HepG2 (cell line): ENCODE data around the gene SNAP25. TPM values are rescaled to one million over a fixed set of nuclear protein-coding genes. Genes with fewer than 3 reads are reported as not detected.

Experiments
- ATAC-seq: fragments of 200-7000 bp; cut with Tn5 transposase; 3 replicates; pipeline ENCODE4 v1.9.1; 2020; ENCODE audit warnings: mild to moderate bottlenecking, moderate library complexity
- BruUV-seq: library from RNA; stranded (reverse); fragments of 400-500 nt; replicated peaks from 2 replicates; lab custom pipeline; 2021; lab: Mats Ljungman, UMichigan
- CTCF ChIA-PET: fragments of 300-600 bp; formaldehyde crosslinking; extraction: SDS; loops from one replicate; lab custom pipeline; 2021; ENCODE audit warnings: low total read pairs, inconsistent platforms, low intra/inter-chr PET ratio; lab: Yijun Ruan, JAX
- POLR2A ChIA-PET: fragments of 350-600 bp; sonication (Branson Sonifier 250); formaldehyde crosslinking; loops from one replicate; lab custom pipeline; 2020; ENCODE audit warnings: antibody characterized with exemption, inconsistent platforms; lab: Yijun Ruan, JAX
- DNase-seq: peaks from one replicate; pipeline ENCODE4 v3.0.0-alpha.2; 2015; ENCODE audit warnings: low spot score
- FAIRE-seq: peaks from 3 replicates; lab custom pipeline; 2011; peaks lifted over from hg19 to GRCh38; lab: Jason Lieb, UNC
- H2AFZ ChIP-seq: one replicate; pipeline ENCODE4 v1.6.1; 2011; ENCODE audit warnings: low read length, inconsistent platforms
- H3K27ac ChIP-seq: fragments of 300-600 bp; 3 replicates; pipeline ENCODE4 v1.8.0; 2011; ENCODE audit warnings: mixed run types, mild to moderate bottlenecking, mixed read lengths, low read length, inconsistent platforms; ENCODE audit not compliant: insufficient read depth; ENCODE audit errors: extremely low read length
- H3K27me3 ChIP-seq, 2 experiments: fragments of 200-600 bp in 1 of 2; 2 replicates in 1 of 2; 3 replicates in 1 of 2; pipeline versions ENCODE4 v1.6.0 to v1.8.0; 2011; ENCODE audit warnings: low read length in 2 of 2, mild to moderate bottlenecking in 2 of 2, moderate library complexity in 2 of 2, inconsistent platforms in 1 of 2; ENCODE audit not compliant: insufficient read depth in 2 of 2, control insufficient read depth in 1 of 2
- H3K36me3 ChIP-seq, 2 experiments: fragments of 200-600 bp in 1 of 2; replicated peaks in 1 of 2; 2 replicates in 1 of 2; 3 replicates in 1 of 2; pipeline versions ENCODE4 v1.5.1 to v1.8.0; 2011; ENCODE audit warnings: low read length in 2 of 2, inconsistent platforms in 1 of 2; ENCODE audit not compliant: insufficient read depth in 2 of 2, control insufficient read depth in 1 of 2
- H3K4me1 ChIP-seq: 2 replicates; pipeline ENCODE4 v1.5.1; 2012; ENCODE audit warnings: low read length, inconsistent platforms; ENCODE audit not compliant: insufficient read depth
- H3K4me2 ChIP-seq: 2 replicates; pipeline ENCODE4 v1.6.0; 2011; ENCODE audit warnings: low read depth, low read length, inconsistent platforms
- H3K4me3 ChIP-seq, 3 experiments: fragments of 200-600 bp in 1 of 3; sonication (generic), shearing (Covaris generic) in 1 of 3; replicated peaks in 1 of 3; 2 replicates each; pipeline ENCODE4 v1.5.1; 2011 to 2016; ENCODE audit warnings: low read length in 3 of 3, inconsistent platforms in 2 of 3, low read depth in 2 of 3, mild to moderate bottlenecking in 2 of 3, control low read depth in 1 of 3, mixed read lengths in 1 of 3; ENCODE audit not compliant: insufficient read depth in 1 of 3
- H3K79me2 ChIP-seq: one replicate; pipeline ENCODE4 v1.6.1; 2011; ENCODE audit warnings: low read length, inconsistent platforms; ENCODE audit not compliant: insufficient read depth
- H3K9ac ChIP-seq: 2 replicates; pipeline ENCODE4 v1.6.0; 2011; ENCODE audit warnings: mild to moderate bottlenecking, low read depth, low read length, inconsistent platforms; ENCODE audit not compliant: insufficient read depth
- H3K9me3 ChIP-seq: 2 replicates; pipeline ENCODE4 v1.5.1; 2012; ENCODE audit warnings: mild to moderate bottlenecking, low read length
- H4K20me1 ChIP-seq: 2 replicates; pipeline ENCODE4 v1.6.0; 2011; ENCODE audit warnings: inconsistent platforms, mild to moderate bottlenecking, low read length, moderate library complexity; ENCODE audit not compliant: insufficient read depth
- LCORL ChIP-seq, 2 experiments: fragments of 450-650 bp in 1 of 2; sonication (generic) in 1 of 2; formaldehyde crosslinking in 1 of 2; IDR thresholded peaks; 2 replicates each; pipeline versions ENCODE4 v1.5.0 to v1.6.1; 2017 to 2020; ENCODE audit warnings: antibody characterized with exemption in 1 of 2, missing genetic modification reagents in 1 of 2
- MAFF ChIP-seq: IDR thresholded peaks from 2 replicates; pipeline ENCODE4 v1.6.1; 2011; ENCODE audit warnings: low read depth, low read length, improper control_type of control experiment
- MAFK ChIP-seq, 2 experiments: IDR thresholded peaks in 1 of 2; conservative IDR thresholded peaks in 1 of 2; 2 replicates each; pipeline ENCODE4 v1.6.1; 2011; ENCODE audit warnings: improper control_type of control experiment in 2 of 2, low read length in 2 of 2
- NR3C1 ChIP-seq: sonication (generic); formaldehyde crosslinking; IDR thresholded peaks from 2 replicates; pipeline ENCODE4 v1.4.0; 2020; ENCODE audit warnings: missing genetic modification reagents
- ZNF124 ChIP-seq: sonication (generic); formaldehyde crosslinking; IDR thresholded peaks from 2 replicates; pipeline ENCODE4 v1.4.0; 2020; ENCODE audit warnings: missing genetic modification reagents
- WGBS: methylation state at CpG from one replicate; pipeline ENCODE4 v1.1.6; 2017; ENCODE audit warnings: low lambda C conversion rate; 5-methylcytosine and 5-hydroxymethylcytosine counted together
- in situ Hi-C: cut with HindIII; loops from 2 replicates; pipeline ENCODE4 v1.10.0; 2017; ENCODE audit warnings: low pct_unique_long_range_greater_than_20kb; ENCODE audit not compliant: extremely low pct_ligation_motif_present
- intact Hi-C: fragments of 100-400 bp; cut with micrococcal nuclease; formaldehyde crosslinking; loops from one replicate; pipeline ENCODE4 v1.10.0; 2022; ENCODE audit not compliant: unreplicated experiment
- polyA plus RNA-seq, 8 experiments: library from polyadenylated mRNA; depleted of rRNA in 3 of 8; stranded (reverse) in 7 of 8; unstranded in 1 of 8; fragments of >200 nt; fragmentation: Illumina TruSeq in 4 of 8; extraction: Trizol in 4 of 8; gene quantifications; 2 replicates each; pipeline versions ENCODE4 v1.2.1 to v1.2.3, GENCODE V29; 2011 to 2016; ENCODE audit warnings: low read depth in 4 of 8, missing spikeins in 1 of 8, mixed read lengths in 1 of 8; ENCODE audit not compliant: insufficient read depth in 1 of 8
- total RNA-seq, 5 experiments: library from RNA; depleted of rRNA; stranded (reverse); fragments of >200 nt; fragmentation: Illumina TruSeq; extraction: Trizol; gene quantifications; 2 replicates each; pipeline ENCODE4 v1.2.3, GENCODE V29; 2016; ENCODE audit warnings: low read depth in 1 of 5
- TF ChIP-seq, protein P1 (sequence below): sonication (generic); formaldehyde crosslinking; IDR thresholded peaks from 2 replicates; pipeline ENCODE4 v1.9.0; 2021; ENCODE audit warnings: missing genetic modification reagents, mild to moderate bottlenecking, borderline replicate concordance
- TF ChIP-seq, protein P2 (sequence below): sonication (generic); formaldehyde crosslinking; IDR thresholded peaks from 2 replicates; pipeline ENCODE4 v1.4.0; 2020; ENCODE audit warnings: missing genetic modification reagents

Gene SNAP25
- total and polyA plus RNA-seq, 2 of the 13 experiments (the other 11 are each of a cell fraction or from before 2014, with no cell fraction given), result not detected

DNA sequence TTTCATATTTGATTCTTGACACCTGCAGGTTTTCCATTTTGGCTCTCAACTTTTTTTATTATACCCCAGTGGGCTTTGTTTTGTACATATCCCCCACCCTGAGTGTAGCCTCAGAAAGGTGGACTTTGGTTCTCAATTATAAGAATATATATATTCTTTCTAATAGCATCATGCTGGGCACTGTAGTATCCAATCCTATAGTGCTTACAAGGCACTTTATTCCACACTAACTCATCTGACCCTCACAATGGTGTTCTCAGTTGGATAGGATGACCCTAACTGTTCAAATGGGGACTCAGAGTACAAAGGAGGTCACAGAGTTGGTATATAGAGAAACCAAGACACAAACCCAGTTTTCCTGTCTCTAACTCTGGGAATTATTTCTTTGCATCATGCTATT is 48.9 kb upstream of the SNAP25 start:
- Histone ChIP-seq H3K4me2 (no peak overlapping the region), H3K27ac (no peak overlapping the region), H3K9ac (no peak overlapping the region), H3K27me3 (no peaks in the 10 kb centered on the region; a peak in 1 of 5 replicates)
- ATAC-seq (no peak), DNase-seq (no peak)
- no TSS peak for BruUV-seq
- TF ChIP-seq, protein P1, sequence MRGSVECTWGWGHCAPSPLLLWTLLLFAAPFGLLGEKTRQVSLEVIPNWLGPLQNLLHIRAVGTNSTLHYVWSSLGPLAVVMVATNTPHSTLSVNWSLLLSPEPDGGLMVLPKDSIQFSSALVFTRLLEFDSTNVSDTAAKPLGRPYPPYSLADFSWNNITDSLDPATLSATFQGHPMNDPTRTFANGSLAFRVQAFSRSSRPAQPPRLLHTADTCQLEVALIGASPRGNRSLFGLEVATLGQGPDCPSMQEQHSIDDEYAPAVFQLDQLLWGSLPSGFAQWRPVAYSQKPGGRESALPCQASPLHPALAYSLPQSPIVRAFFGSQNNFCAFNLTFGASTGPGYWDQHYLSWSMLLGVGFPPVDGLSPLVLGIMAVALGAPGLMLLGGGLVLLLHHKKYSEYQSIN (CRISPR knock-in tag), result no peak
- no peak for TF ChIP-seq NR3C1 (CRISPR knock-in tag)
- peak; percentile 42 to 73; a peak in 2 of 4 replicates for TF ChIP-seq MAFK (conservative IDR thresholded peaks at IDR 0.05 in 1 of 2, IDR thresholded peaks at IDR 0.05 in 1 of 2; ENCODE audit: low read length in 2 of 2)
- TF ChIP-seq MAFF, result peak; percentile 36
- TF ChIP-seq, all 625 proteins: peak for 2
- no peaks in the 10 kb centered on the region for H3K79me2 ChIP-seq
- in situ Hi-C loops (no loop called here), intact Hi-C loops (no loop called here)
- H3K9me3 ChIP-seq, result no peaks in the 10 kb centered on the region
- no peak for FAIRE-seq
- ChIA-PET POLR2A (no interaction called here), CTCF (no interaction called here)
- H4K20me1 ChIP-seq, result no peaks in the 10 kb centered on the region
- H3K36me3 ChIP-seq, result no peaks in the 10 kb centered on the region
- H3K4me1 ChIP-seq, result no peaks in the 10 kb centered on the region
- no peak overlapping the region for H2AFZ ChIP-seq
- no peak overlapping the region for H3K4me3 ChIP-seq

DNA sequence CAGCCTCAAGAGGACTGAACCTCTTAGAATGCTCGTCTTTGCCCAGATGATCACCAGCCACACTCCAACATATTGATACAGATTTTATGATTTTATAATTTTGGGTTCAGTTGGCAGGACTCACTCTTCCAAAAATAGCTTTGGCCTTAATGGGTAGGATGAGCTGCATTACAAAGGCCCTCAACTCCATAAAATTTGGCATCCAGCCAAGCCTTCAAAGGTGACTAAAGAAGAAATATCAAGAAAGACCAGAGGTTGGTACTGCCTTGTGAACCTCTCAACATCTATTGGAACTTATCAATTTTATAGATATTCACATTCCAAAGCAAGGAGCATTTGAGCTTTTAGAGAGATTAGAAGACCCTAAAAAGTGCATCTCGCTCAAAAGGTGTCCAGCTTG is 48.4 kb upstream of the SNAP25 start:
- no peak overlapping the region for H3K27ac ChIP-seq
- no peak overlapping the region for H3K4me3 ChIP-seq
- 6% methylated on average over 2 of the region's 2 CpGs for WGBS
- TF ChIP-seq, protein P2, sequence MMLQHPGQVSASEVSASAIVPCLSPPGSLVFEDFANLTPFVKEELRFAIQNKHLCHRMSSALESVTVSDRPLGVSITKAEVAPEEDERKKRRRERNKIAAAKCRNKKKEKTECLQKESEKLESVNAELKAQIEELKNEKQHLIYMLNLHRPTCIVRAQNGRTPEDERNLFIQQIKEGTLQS (CRISPR knock-in tag), result no peak
- TF ChIP-seq ZNF124 (CRISPR knock-in tag) (no peak), LCORL (IDR thresholded peaks at IDR 0.05) (peak; percentile 94), LCORL (CRISPR knock-in tag; IDR thresholded peaks at IDR 0.05) (no peak)
- TF ChIP-seq, all 625 proteins: peak for 1
- H3K9ac ChIP-seq, result no peak overlapping the region
- no peak for ATAC-seq
- H3K79me2 ChIP-seq, result no peaks in the 10 kb centered on the region
- no peak for FAIRE-seq
- no peaks in the 10 kb centered on the region for H3K4me1 ChIP-seq
- BruUV-seq, result no TSS peak
- in situ Hi-C loops (no loop called here), intact Hi-C loops (no loop called here)
- H3K27me3 ChIP-seq, result no peaks in the 10 kb centered on the region; a peak in 1 of 5 replicates
- H2AFZ ChIP-seq, result no peak overlapping the region
- ChIA-PET CTCF (no interaction called here), POLR2A (no interaction called here)
- no peaks in the 10 kb centered on the region for H3K9me3 ChIP-seq
- H4K20me1 ChIP-seq, result no peaks in the 10 kb centered on the region
- H3K36me3 ChIP-seq, result no peaks in the 10 kb centered on the region
- H3K4me2 ChIP-seq, result no peak overlapping the region
- DNase-seq, result no peak
